NT2/D1 (cell line): ENCODE data around the gene ZNF619.
"Not testable (repeated sequence)": the region's sequence is repeated elsewhere in the genome, so short reads cannot be mapped to it uniquely, and the experiment has no call there.

Source experiments
- SUZ12 ChIP-seq: IDR thresholded peaks from 2 replicates; pipeline ENCODE4 v1.6.1; 2011; ENCODE audit not compliant: insufficient read length, insufficient read depth; ENCODE audit errors: extremely low read depth
- YY1 ChIP-seq: IDR thresholded peaks from 2 replicates; pipeline ENCODE4 v1.6.1; 2011; ENCODE audit not compliant: insufficient read length, insufficient read depth

- not testable (repeated sequence) for TF ChIP-seq YY1, SUZ12
Measured at GRCh38 chr3:40462838-40463237, 14.1 kb upstream of the ZNF619 start.
